ELR (cell line): Measurements from ENCODE around the gene LPIN2.
"Not testable (repeated sequence)": the region's sequence is repeated elsewhere in the genome, so short reads cannot be mapped to it uniquely, and the experiment has no call there.

Source experiments
- DNase-seq: peaks from one replicate; pipeline ENCODE4 v3.0.0-alpha.2; 2015; ENCODE audit warnings: low read depth

The LPIN2 gene, protein sequence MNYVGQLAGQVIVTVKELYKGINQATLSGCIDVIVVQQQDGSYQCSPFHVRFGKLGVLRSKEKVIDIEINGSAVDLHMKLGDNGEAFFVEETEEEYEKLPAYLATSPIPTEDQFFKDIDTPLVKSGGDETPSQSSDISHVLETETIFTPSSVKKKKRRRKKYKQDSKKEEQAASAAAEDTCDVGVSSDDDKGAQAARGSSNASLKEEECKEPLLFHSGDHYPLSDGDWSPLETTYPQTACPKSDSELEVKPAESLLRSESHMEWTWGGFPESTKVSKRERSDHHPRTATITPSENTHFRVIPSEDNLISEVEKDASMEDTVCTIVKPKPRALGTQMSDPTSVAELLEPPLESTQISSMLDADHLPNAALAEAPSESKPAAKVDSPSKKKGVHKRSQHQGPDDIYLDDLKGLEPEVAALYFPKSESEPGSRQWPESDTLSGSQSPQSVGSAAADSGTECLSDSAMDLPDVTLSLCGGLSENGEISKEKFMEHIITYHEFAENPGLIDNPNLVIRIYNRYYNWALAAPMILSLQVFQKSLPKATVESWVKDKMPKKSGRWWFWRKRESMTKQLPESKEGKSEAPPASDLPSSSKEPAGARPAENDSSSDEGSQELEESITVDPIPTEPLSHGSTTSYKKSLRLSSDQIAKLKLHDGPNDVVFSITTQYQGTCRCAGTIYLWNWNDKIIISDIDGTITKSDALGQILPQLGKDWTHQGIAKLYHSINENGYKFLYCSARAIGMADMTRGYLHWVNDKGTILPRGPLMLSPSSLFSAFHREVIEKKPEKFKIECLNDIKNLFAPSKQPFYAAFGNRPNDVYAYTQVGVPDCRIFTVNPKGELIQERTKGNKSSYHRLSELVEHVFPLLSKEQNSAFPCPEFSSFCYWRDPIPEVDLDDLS

DNA sequence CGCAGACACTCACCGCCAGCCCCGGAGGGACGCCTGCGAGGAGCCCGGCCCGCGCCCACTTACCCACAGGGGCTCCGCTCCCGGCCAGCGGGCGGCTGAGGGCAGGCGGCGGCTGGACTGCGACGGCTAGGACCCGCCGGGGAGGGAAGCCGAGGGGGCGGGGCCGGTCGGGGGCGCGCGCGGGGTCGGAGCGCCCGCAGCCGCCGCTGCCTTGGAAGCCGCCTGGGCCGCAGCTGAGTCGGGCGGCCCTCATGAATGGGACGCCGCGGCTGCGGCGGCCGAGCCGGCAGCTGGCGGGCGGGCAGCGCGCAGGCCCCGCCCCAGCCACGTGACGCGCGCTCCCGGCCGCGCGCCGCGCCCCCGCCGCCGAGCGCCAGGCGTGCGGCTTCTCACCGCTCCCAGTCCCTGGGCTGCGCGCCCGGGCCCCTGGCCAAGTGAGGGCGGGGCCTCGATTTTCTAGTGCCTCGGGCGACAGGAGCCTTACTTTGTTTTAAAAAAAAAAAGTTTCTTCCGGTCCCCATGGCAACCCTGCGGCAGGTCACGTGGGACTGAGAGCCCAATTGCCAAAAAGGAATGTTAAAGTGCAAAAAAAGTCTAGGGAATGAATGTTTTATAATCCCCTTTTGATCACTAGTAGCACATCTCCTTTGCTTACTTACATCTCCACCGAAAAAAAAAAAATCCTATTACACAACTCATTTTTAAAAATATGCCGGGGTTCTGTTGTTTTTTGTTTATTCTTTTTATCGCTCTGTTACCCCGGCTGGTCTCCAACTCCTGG, at the start of gene LPIN2:
TSS of gene LPIN2 (minus strand) at position 121 of the 781 bp plus-strand sequence. CDS start 52,304 bp downstream, outside the sequence.
- peak; percentile 96 for DNase-seq

DNA sequence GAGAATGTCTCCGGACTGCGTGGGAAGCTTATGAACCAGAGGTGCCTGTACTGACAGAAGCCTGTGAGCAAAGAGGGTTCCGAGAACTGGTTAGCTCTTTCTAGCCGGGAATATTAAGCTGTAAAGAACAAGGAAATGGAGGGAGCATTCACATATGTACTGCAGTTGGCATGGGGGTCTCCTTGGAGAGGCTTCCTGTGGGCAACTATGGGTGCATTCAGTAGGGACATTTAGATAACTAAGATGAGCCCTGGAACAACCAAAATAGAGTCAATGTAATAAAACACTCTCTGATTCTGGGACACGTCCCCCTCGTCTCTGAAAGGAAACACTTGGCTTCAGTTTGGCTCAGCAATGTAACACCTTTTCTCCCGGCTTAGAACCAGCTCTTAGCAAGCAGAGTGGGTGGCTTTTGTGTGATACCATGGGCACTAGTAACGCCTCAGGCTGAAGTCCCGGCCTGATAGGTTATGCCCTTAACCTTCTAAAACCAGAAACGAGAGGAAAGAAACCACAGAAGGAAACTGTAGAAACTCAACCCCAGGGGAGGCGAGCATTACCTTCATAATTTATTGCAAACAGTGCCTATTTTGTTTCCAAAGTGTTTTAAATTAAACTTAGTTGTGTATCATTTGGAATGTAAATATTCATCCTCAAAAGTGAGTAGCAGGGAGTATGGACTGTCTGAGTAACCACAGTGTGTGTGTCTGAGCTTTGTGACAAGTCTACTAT, 48.8 kb upstream of the LPIN2 start:
- DNase-seq, result no peak

DNA sequence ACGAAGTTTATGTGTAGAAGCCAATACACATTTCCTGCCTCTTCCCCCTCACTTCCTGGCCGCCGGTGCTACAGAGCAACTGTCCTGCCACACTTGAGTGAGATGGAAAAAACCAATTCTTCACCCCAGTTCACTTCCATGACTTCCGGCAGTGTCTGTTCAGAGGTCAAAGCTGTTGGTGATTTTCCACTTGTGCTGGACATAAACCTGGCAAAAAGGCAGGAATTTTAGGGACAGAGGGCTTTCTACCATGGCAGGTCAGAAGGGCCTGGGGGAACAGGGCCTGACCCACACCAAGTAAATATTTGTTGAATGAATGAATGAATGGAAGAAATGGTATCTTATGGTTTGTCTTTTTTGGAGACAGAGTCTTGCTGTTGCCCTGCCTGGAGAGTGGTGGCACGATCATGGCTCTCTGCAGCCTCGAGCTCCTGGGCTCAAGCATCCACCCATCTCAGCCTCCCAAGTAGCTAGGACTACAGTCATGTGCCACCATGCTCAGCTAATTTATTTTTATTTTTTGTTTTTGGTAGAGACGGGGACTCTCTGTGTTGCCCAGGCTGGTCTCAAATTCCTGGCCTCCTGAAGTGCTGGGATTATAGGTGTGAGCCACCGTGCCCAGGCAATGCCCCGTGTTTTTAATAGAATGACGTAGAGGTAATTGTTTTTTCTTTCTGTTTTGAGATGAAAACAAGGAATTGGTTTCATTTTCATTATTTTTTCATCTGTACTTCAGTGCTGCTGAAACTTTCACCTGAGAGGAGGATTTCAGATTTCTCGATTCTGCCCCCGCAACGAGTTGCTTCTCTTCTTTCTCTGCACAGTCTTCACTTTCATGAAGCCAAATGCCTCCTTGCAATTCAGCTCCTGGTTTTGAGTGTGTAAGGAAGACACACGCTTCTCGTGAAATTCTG, 48.0 kb upstream of the LPIN2 start:
- DNase-seq, result no peak

DNA sequence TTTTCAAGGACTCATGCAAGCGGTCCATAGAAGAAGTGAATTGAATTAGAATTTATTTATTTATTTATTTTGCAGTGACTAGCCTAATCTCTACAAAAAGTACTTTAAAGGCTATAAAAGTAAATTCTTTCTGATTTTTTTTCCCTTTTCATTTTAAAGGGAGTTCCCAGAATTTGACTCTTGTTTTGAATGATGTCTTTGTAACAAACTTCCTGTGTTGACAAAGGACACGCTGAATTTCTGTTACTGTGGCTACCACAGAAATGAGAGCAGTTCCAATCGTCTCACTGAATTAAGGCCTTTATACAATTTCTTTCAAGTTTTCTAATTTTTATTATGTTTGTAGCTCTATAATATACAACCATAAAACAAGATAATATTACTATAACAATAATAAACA, 46.3 kb upstream of the LPIN2 start:
- no peak for DNase-seq

DNA sequence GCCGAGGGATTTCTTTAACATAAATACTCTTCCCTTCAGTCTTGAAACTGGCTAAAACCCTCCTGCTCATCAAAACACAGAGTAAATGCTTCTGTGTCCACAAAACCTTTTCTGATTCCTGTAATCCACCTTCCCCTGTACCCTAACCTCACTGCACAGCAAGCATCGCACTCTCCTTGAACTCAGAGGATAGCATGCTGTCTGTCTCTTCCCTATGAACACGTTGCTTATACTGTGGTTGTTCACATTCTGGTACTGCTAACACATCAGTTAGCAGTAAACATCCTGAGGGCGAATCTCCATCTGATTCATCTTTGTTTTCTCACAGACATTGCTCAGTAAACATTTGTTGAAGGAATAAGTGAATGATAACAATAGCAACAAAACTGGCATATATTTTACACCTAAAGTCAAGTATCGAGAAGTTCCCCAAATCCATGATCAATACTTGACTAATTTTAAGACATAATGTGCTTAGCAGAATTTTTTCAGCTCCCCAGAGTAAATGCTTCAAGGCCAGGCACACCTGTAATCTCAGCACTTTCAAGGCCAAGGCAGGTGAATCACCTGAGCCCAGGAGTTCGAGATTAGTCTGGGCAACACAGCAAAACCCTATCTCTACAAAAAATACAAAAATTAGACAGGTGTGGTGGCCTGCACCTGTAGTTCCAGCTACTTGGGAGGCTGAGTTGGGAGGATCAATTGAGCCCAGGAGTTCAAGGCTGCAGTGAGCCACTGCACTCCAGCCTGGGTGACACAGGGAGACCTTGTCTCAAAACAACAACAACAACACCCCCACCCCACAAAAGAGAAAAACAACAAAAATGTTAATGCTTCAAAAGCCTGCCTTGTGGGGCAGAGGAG, 45.6 kb upstream of the LPIN2 start:
- DNase-seq, result peak; percentile 51

DNA sequence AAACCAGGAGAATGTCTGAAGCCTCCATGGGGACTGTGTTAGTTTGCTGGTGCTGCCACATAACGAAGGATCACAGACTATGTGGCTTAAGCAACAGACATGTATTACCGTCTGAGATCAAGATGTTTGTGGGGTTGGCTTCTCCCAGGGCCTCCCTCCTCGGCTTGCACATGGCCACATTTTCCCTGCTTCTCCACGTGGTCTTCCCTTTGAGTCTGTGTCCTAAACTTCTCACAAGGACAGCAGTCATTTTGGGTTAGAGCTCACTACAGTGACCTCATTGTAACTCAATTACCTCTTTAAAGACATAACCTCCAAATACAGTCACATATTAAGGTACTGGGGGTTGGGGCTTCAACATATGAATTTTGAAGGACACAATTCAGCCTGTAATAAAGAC, 44.6 kb upstream of the LPIN2 start:
- no peak for DNase-seq

DNA sequence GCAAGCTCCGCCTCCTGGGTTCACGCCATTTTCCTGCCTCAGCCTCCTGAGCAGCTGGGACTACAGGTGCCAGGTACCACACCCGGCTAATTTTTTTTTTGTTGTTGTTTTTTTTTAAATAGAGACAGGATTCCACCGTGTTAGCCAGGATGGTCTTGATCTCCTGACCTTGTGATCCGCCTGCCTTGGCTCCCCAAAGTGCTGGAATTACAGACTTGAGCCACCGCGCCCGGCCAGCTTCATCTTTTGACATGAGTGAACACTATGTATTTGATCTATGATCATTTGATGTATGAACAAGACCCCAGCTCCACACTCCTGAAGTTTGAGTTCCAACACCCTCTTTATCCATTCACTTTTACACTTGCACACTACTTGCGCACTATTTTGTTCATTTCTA, 43.4 kb upstream of the LPIN2 start:
- no peak for DNase-seq

DNA sequence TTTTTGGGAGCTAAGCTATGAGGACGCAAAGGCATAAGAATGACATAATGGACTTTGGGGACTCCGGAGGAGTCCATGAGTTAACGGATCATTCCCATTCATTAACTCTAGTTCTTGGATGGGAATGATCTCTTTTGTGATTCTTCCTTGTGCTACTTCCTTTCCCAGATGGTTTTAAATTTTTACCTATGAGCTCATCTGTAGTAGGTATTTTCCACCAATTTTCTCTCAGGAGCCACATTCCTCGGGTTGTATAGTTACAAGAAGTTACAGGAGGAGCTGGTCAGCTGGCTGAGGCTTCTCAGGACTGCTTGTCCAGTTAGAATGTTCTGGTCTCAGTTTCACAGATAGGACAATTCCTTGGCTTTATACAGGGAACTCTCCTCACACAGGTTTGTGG, 42.9 kb upstream of the LPIN2 start:
- no peak for DNase-seq

DNA sequence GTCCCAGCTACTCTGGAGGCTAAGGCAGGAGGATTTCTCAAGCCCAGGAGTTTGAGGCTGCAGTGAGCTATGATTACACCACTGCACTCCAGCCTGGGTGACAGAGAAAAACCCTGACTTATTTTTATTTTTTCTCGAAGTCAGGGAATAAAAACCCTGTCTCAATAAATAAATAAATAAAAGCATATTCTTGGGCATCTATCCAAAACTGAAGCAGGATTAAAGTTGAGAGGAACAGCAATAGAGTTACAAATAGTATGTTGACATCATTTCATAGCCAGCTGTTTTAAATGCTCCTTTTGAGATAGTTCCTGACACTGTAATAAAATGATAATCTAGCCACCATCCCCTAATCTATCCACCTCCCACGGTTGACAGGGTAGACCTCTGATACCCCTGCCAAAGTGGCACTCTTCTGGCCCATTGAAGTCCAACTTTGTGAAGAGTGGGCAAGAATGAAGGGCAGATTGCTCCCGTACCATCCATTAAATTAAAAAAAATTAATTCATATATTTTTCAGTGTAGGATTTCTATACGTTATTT, 42.3 kb upstream of the LPIN2 start:
- DNase-seq, result no peak

DNA sequence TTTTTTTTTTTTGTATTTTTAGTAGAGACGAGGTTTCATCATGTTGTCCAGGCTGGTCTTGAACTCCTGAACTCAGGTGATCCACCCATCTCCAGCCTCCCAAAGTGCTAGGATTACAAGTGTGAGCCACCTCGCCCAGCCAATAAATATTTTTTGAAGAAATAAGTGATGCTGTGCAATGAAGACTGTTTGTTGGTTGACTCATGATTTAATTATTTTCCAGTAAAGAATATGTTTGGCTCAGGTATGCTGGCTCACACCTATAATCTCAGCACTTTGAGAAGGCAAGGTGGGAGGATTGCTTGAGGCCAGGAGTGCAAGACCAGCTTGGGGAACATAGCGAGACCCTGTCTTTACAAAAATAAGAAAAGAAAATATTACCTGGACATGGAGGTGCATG, 41.8 kb upstream of the LPIN2 start:
- DNase-seq, result no peak

DNA sequence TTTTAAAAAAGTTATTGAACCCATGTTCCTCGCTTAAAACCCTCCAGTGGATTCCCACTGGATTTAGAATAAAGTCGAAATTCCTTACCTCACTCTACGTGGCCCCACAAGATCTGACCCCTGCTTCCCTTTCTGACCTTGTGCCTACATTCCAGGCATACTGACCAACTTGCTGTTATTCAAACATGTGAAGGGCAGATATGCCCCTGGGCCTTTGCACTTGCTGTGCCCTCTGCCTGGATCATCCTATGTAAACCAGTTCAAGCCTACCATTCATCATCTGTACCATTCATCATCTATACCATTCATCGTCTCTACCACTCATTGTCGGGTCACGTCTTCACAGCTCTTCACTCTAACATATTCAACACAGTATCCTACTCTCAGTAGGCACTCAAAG, 41.3 kb upstream of the LPIN2 start:
- no peak for DNase-seq

DNA sequence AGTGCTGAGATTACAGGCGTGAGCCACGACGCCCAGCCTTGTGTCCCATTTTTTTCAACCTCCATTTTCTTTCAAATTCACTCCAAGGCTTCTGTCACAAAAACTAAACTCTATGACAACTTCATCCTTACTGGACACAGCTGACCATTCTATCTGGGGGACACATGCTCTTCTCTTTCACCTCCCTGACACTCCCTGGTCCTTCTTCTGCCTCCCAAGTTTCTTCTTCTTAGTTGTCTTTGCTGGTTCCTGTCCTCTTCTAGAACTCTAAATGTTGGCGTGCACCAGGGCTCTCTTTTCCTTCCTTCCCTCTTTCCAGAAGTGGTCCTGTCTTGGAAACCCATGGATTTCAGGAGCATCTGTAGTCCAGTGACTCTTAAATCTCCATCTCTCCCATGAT, 40.1 kb upstream of the LPIN2 start:
- DNase-seq, result no peak

DNA sequence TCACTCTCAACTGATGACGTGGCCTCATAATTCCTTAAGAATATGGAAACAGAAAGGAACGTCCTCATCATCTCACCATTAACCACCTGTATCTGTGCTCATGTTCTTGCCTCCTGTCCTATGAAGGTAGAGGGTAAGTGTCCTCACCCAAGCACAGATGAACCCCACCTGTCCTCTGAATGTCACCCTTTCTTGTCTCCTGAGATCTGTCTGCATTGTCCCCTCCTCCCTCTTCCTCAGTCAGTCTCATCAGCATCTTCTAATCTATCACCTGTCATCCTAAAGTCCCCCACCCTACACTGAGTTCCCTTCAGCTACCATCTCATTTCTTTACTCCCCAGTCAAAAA, 39.4 kb upstream of the LPIN2 start:
- DNase-seq, result no peak

DNA sequence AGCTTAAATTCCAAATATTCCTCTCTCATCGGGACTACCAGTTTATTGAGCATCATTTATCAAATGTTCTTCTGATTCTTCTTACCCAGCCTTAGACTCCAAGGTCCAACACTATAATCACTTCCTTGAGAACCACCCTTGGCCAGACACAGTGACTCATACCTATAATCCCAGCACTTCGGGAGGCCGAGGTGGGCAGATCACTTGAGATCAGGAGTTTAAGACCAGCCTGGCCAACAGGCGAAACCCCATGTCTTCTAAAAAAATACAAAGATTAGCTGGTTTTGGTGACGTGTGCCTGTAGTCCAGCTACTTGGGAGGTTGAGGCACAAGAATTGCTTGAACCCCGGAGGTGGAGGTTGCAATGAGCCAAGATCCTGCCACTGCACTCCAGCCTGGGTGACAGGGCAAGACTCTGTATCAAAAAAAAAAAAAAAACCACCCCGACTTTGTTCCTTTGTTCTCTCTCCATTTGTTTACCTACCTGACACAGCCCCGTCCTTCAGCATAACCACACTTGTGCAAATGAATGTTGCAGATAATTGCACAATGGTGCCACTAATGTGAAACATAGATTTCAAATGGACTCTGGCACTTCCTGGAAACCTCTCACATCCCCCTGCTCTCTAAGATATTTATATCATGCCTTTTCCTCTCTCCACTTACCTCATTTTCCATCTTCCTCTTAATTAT, 38.9 kb upstream of the LPIN2 start:
- peak; percentile 28 for DNase-seq

DNA sequence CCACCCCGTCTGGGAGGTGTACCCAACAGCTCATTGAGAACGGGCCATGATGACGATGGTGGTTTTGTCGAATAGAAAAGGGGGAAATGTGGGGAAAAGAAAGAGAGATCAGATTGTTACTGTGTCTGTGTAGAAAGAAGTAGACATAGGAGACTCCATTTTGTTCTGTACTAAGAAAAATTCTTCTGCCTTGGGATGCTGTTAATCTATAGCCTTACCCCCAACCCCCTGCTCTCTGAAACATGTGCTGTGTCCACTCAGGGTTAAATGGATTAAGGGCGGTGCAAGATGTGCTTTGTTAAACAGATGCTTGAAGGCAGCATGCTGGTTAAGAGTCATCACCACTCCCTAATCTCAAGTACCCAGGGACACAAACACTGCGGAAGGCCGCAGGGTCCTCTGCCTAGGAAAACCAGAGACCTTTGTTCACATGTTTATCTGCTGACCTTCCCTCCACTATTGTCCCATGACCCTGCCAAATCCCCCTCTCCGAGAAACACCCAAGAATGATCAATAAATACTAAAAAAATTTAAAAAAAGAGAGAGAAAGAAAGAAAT, 37.0 kb upstream of the LPIN2 start:
- DNase-seq, result not testable (repeated sequence)

DNA sequence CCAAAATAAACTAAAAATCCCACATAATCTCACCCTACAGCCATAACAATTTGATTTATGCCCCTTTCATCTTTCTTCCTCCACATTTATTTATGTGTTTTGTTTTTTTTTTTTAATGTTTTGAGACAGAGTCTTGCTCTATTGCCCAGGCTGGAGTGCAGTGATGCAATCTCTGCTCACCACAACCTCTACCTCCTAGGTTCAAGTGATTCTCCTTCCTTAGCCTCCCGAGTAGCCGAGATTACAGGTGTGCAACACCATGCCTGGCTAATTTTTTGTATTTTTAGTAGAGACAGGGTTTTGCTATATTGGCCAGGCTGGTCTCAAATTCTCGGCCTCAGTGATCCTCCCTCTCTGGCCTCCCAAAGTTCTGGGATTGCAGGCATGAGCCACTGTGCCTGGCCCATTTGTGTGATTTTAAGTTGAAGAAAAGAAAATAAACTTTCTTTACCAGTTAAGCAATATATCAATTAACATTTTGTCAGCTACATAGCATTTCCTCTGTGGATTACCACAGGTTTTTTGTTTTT, 35.9 kb upstream of the LPIN2 start:
- no peak for DNase-seq

DNA sequence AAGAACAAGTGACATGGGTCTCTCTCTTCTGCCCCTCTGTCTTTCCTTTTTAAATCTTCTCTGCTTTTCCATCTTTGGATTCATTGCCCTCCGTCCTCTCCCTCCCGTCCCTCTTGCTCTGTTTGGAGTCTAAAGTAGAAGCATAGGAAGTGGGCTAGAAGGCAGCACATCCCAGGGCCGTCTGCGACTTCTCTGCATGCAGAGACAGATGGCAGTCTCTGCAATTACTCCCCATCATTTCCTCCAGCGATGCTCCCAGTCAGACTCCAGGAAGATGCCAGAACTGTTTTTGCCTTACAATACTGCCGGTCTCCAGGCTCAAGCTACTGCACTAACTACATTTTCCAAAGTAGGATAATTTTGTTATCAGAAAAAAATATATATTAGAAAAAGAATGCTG, 35.2 kb upstream of the LPIN2 start:
- DNase-seq, result no peak

DNA sequence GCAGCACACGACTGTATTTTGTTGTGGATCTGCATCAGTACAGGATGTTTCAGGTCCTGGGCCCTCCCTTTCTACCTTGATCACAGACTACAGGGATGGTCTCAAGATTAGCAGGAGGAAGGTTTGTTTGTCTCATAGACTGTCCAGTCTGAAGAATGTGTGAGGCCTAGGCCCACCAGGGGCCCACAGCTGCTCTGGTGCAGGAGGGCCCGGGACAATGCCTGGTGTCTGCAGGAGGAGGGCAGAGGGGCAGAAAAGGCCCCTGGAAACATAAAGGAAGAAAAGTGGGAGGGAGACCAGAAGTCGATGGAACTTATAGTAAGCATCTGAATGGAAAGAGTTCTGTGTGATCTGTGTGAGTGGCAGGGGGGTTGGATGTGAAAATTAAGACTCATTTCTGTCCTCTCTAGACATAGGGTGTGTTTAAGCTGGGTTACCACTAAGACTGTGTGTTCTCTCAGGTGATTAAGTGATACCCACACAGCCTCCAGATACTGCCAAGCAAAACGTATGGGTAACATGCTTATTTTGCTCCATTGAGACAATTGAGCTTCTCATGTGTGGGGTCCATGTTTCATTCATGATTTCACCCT, 33.4 kb upstream of the LPIN2 start:
- DNase-seq, result no peak
